H1 (cell line): ENCODE data around the gene CDC42EP1. TPM values are rescaled to one million over a fixed set of nuclear protein-coding genes. Genes with fewer than 3 reads are reported as not detected.

Experiments used
- CTCF ChIA-PET: fragments of 300-600 bp; sonication (Branson Sonifier 250); formaldehyde crosslinking; loops from one replicate; lab custom pipeline; 2021; ENCODE audit not compliant: partially characterized antibody; lab: Charles Lee
- POLR2A ChIA-PET: fragments of 300-600 bp; sonication (Branson Sonifier 250); formaldehyde crosslinking; loops from one replicate; lab custom pipeline; 2021; ENCODE audit warnings: inconsistent platforms; ENCODE audit not compliant: partially characterized antibody; lab: Charles Lee
- DNase-seq, 2 experiments: peaks; one replicate each; pipeline versions ENCODE4 v3.0.0 to v3.0.0-alpha.2; 2010 to 2022; ENCODE audit warnings: low spot score in 2 of 2, low read depth in 1 of 2, mixed read lengths in 1 of 2
- FAIRE-seq: peaks from 2 replicates; lab custom pipeline; 2011; peaks lifted over from hg19 to GRCh38; lab: Jason Lieb, UNC
- H2AFZ ChIP-seq: 2 replicates; pipeline ENCODE4 v1.8.1; 2012; ENCODE audit warnings: low read length, inconsistent platforms
- H2AK5ac ChIP-seq: 2 replicates; pipeline ENCODE4 v1.6.1; 2013; ENCODE audit warnings: low read depth, low read length
- H2BK120ac ChIP-seq: replicated peaks from 2 replicates; pipeline ENCODE3; 2013; ENCODE audit warnings: low read depth, low read length, inconsistent platforms
- H2BK12ac ChIP-seq: 2 replicates; pipeline ENCODE4 v1.6.1; 2013; ENCODE audit warnings: low read depth, low read length
- H2BK15ac ChIP-seq: 2 replicates; pipeline ENCODE4 v1.6.1; 2013; ENCODE audit warnings: low read length
- H2BK20ac ChIP-seq: 2 replicates; pipeline ENCODE4 v1.6.1; 2013; ENCODE audit warnings: low read length
- H2BK5ac ChIP-seq: 2 replicates; pipeline ENCODE4 v1.6.1; 2013; ENCODE audit warnings: low read depth, low read length
- H3K14ac ChIP-seq: 2 replicates; pipeline ENCODE4 v1.6.1; 2013; ENCODE audit warnings: inconsistent platforms; ENCODE audit not compliant: insufficient read length
- H3K18ac ChIP-seq: 2 replicates; pipeline ENCODE4 v1.6.1; 2013; ENCODE audit warnings: low read length; ENCODE audit errors: extremely low read depth
- H3K23ac ChIP-seq: 2 replicates; pipeline ENCODE4 v1.6.1; 2013; ENCODE audit warnings: inconsistent platforms; ENCODE audit not compliant: insufficient read length
- H3K23me2 ChIP-seq: 2 replicates; pipeline ENCODE4 v1.6.1; 2013; ENCODE audit warnings: low read depth, low read length
- H3K27ac ChIP-seq: 2 replicates; pipeline ENCODE4 v1.6.1; 2011; ENCODE audit warnings: low read depth, low read length, inconsistent platforms
- H3K27me3 ChIP-seq, 4 experiments: replicated peaks in 1 of 4; 1 replicate in 1 of 4; 2 replicates in 3 of 4; pipeline versions ENCODE4 v1.6.1 to v1.8.1; 2011 to 2013; ENCODE audit warnings: low read length in 3 of 4, mild to moderate bottlenecking in 3 of 4, inconsistent platforms in 2 of 4, mixed read lengths in 2 of 4, moderate library complexity in 1 of 4; ENCODE audit not compliant: control insufficient read depth in 3 of 4, insufficient read depth in 3 of 4; ENCODE audit errors: extremely low read depth in 1 of 4
- H3K36me3 ChIP-seq, 4 experiments: 2 replicates each; pipeline versions ENCODE4 v1.6.1 to v1.8.1; 2011 to 2013; ENCODE audit warnings: mild to moderate bottlenecking in 4 of 4, low read length in 3 of 4, moderate library complexity in 2 of 4, control low read depth in 1 of 4, inconsistent platforms in 1 of 4; ENCODE audit not compliant: insufficient read depth in 4 of 4, control insufficient read depth in 2 of 4
- H3K4ac ChIP-seq: replicated peaks from 2 replicates; pipeline ENCODE3; 2013; ENCODE audit warnings: low read length, low read depth, mixed read lengths, inconsistent platforms; ENCODE audit not compliant: insufficient read length
- H3K4me1 ChIP-seq, 4 experiments: replicated peaks in 1 of 4; 1 replicate in 1 of 4; 2 replicates in 3 of 4; pipeline versions ENCODE4 v1.6.1 to v1.8.1; 2011 to 2013; ENCODE audit warnings: low read length in 3 of 4, inconsistent platforms in 2 of 4, mixed read lengths in 1 of 4; ENCODE audit not compliant: insufficient read depth in 4 of 4, control insufficient read depth in 3 of 4
- H3K4me2 ChIP-seq, 2 experiments: 2 replicates each; pipeline versions ENCODE4 v1.6.1 to v1.8.1; 2011 to 2013; ENCODE audit warnings: low read depth in 2 of 2, low read length in 2 of 2, control low read depth in 1 of 2, inconsistent platforms in 1 of 2, mild to moderate bottlenecking in 1 of 2; ENCODE audit not compliant: insufficient read depth in 1 of 2
- H3K4me3 ChIP-seq, 4 experiments: fragments of 200-600, 300-600 bp in 1 of 4; sonication (generic), shearing (Covaris generic), sonication (Bioruptor Twin) in 1 of 4; 2 replicates each; pipeline versions ENCODE4 v1.5.1 to v1.8.1; 2011 to 2016; ENCODE audit warnings: low read length in 4 of 4, low read depth in 3 of 4, control low read depth in 2 of 4, inconsistent platforms in 2 of 4, mild to moderate bottlenecking in 2 of 4, mixed read lengths in 1 of 4, moderate library complexity in 1 of 4; ENCODE audit not compliant: insufficient read depth in 2 of 4; ENCODE audit errors: extremely low read depth in 1 of 4
- H3K56ac ChIP-seq: replicated peaks from 2 replicates; pipeline ENCODE3; 2013; ENCODE audit warnings: low read depth, mild to moderate bottlenecking, mixed read lengths, low read length, inconsistent platforms; ENCODE audit not compliant: insufficient read length
- H3K79me1 ChIP-seq: 2 replicates; pipeline ENCODE4 v1.6.1; 2013; ENCODE audit warnings: low read depth, low read length, control low read depth
- H3K79me2 ChIP-seq, 2 experiments: 2 replicates each; pipeline versions ENCODE4 v1.6.1 to v1.8.1; 2012 to 2013; ENCODE audit warnings: low read length in 2 of 2, mild to moderate bottlenecking in 2 of 2, inconsistent platforms in 1 of 2; ENCODE audit not compliant: insufficient read depth in 2 of 2, control insufficient read depth in 1 of 2
- H3K9ac ChIP-seq, 4 experiments: replicated peaks in 1 of 4; 1 replicate in 1 of 4; 2 replicates in 3 of 4; pipeline versions ENCODE4 v1.6.1 to v1.8.1; 2011 to 2013; ENCODE audit warnings: low read depth in 3 of 4, low read length in 3 of 4, control low read depth in 2 of 4, mild to moderate bottlenecking in 2 of 4, moderate library complexity in 2 of 4, inconsistent platforms in 1 of 4; ENCODE audit errors: extremely low read depth in 1 of 4
- H3K9me3 ChIP-seq, 2 experiments: 2 replicates each; pipeline versions ENCODE4 v1.6.1 to v1.8.1; 2012 to 2013; ENCODE audit warnings: mild to moderate bottlenecking in 2 of 2, moderate library complexity in 2 of 2, control low read depth in 1 of 2, inconsistent platforms in 1 of 2, low read depth in 1 of 2, low read length in 1 of 2, mixed read lengths in 1 of 2; ENCODE audit not compliant: insufficient read depth in 2 of 2
- H4K20me1 ChIP-seq, 2 experiments: replicated peaks in 1 of 2; 2 replicates each; pipeline versions ENCODE3 to v1.8.1; 2011 to 2013; ENCODE audit warnings: inconsistent platforms in 2 of 2, low read length in 2 of 2, mild to moderate bottlenecking in 1 of 2; ENCODE audit not compliant: insufficient read depth in 2 of 2, control insufficient read depth in 1 of 2
- H4K5ac ChIP-seq: 2 replicates; pipeline ENCODE4 v1.6.1; 2013; ENCODE audit warnings: low read length, low read depth, mixed read lengths, inconsistent platforms; ENCODE audit not compliant: insufficient read length
- H4K8ac ChIP-seq: 2 replicates; pipeline ENCODE4 v1.8.0; 2013; ENCODE audit warnings: mild to moderate bottlenecking, moderate library complexity, low read length, inconsistent platforms; ENCODE audit not compliant: insufficient read depth; ENCODE audit errors: extremely low read depth
- H4K91ac ChIP-seq: replicated peaks from 2 replicates; pipeline ENCODE3; 2013; ENCODE audit warnings: low read length, mixed read lengths, inconsistent platforms; ENCODE audit not compliant: insufficient read length
- JUND ChIP-seq: IDR thresholded peaks from 2 replicates; pipeline ENCODE4 v1.6.1; 2011; ENCODE audit warnings: mild to moderate bottlenecking, improper control_type of control experiment, low read length
- RAD21 ChIP-seq, 2 experiments: IDR thresholded peaks in 1 of 2; conservative IDR thresholded peaks in 1 of 2; 2 replicates each; pipeline ENCODE4 v1.6.1; 2011; ENCODE audit warnings: low read depth in 2 of 2, low read length in 2 of 2, improper control_type of control experiment in 1 of 2, inconsistent platforms in 1 of 2, mild to moderate bottlenecking in 1 of 2, moderate library complexity in 1 of 2
- WGBS, 2 experiments: shearing (Covaris generic) in 1 of 2; methylation state at CpG; one replicate each; pipeline versions ENCODE4 v1.1.6 to v1.1.7; 2013 to 2015; ENCODE audit warnings: low lambda C conversion rate in 2 of 2, mixed read lengths in 2 of 2, inconsistent platforms in 1 of 2, low coverage in 1 of 2, missing lambda C conversion rate in 1 of 2; ENCODE audit not compliant: insufficient replicate concordance in 2 of 2, insufficient coverage in 1 of 2, insufficient read length in 1 of 2; ENCODE audit errors: extremely low coverage in 1 of 2, missing lambda C conversion rate in 1 of 2; 5-methylcytosine and 5-hydroxymethylcytosine counted together
- polyA plus RNA-seq, 7 experiments: library from polyadenylated mRNA; depleted of rRNA in 3 of 7; stranded (reverse) in 5 of 7; unstranded in 2 of 7; fragments of >200 nt in 5 of 7; fragments of 200-250 nt in 2 of 7; gene quantifications; 1 replicate in 5 of 7; 2 replicates in 1 of 7; 4 replicates in 1 of 7; pipeline versions ENCODE4 v1.2.1 to v1.2.3, GENCODE V29; 2011 to 2013; ENCODE audit warnings: missing spikeins in 2 of 7, mixed read lengths in 2 of 7
- total RNA-seq: library from RNA; stranded (reverse); fragmentation: NEBNext Ultra II Directional; extraction: Animal tissue kit (Norgen Biotek cat#: 25700); gene quantifications from 2 replicates; pipeline ENCODE4 v1.2.1, GENCODE V29; 2021

CDC42EP1 gene
- total and polyA plus RNA-seq, 2 of the 8 experiments (the other 6 are each of a cell fraction or from before 2014, with no cell fraction given): 8.3 to 11.2 TPM

GRCh38 chr22:37515901-37516300 is 44.4 kb upstream of the CDC42EP1 start:
- ChIA-PET POLR2A (no interaction called here), CTCF (interaction anchor here (0.6 to 1.5 kb wide), 3 partner anchors 17 to 598 kb away, joined by 3 to 4 read pairs (median 3); no protein-coding TSS in a partner anchor)
- Histone ChIP-seq H3K27ac (no peak overlapping the region), H3K79me2 (no peaks in the 10 kb centered on the region), H2BK5ac (no peak overlapping the region), H2BK20ac (no peak overlapping the region), H4K8ac (no peak overlapping the region), H3K23ac (no peak overlapping the region), H3K27me3 (peaks cover 7 to 25% (median 16%) of the 10 kb centered on the region in 4 experiments; a peak in 6 of 7 replicates), H3K9me3 (no peaks in the 10 kb centered on the region), H3K4me1 (peaks cover 0 to 8% (median 5%) of the 10 kb centered on the region in 4 experiments; a peak in 4 of 7 replicates), H3K4ac (no peak overlapping the region), H3K23me2 (peaks cover 10% of the 10 kb centered on the region; the same call in 1 of the 2 replicates), H2BK15ac (no peak overlapping the region), H3K79me1 (no peaks in the 10 kb centered on the region), H3K4me3 (no peak overlapping the region), H3K9ac (no peak overlapping the region), H2BK12ac (no peak overlapping the region), H4K20me1 (peaks cover 0 to 1% of the 10 kb centered on the region in 2 experiments), H3K4me2 (no peak overlapping the region), H3K18ac (no peak overlapping the region), H2BK120ac (no peak overlapping the region), H3K36me3 (no peaks in the 10 kb centered on the region), H3K56ac (no peak overlapping the region), H4K5ac (no peak overlapping the region), H2AK5ac (no peak overlapping the region; the same call in 1 of the 2 replicates), H2AFZ (no peak overlapping the region), H4K91ac (no peak overlapping the region), H3K14ac (no peak overlapping the region)
- 95% methylated on average over 23 of the region's 23 CpGs; no CpG with 5 or more reads in 1 of the 2 experiments for WGBS, 2 experiments
- FAIRE-seq: no peak
- TF ChIP-seq JUND (no peak), RAD21 (IDR thresholded peaks at IDR 0.05 in 1 of 2, conservative IDR thresholded peaks at IDR 0.05 in 1 of 2; ENCODE audit: low read depth in 2 of 2, low read length in 2 of 2) (peak in 1 of 2 experiments; percentile 13; a peak in 1 of 4 replicates)
- no peak for DNase-seq
